WI38 (cell line): ENCODE data around the gene CRY2.

Source experiments
- H3K4me3 ChIP-seq: 2 replicates; pipeline ENCODE4 v1.5.1; 2011; ENCODE audit warnings: low read depth, mild to moderate bottlenecking, control low read depth, low read length
- TF ChIP-seq, protein P1 (sequence below): IDR thresholded peaks from 2 replicates; pipeline ENCODE4 v1.5.1; 2012; ENCODE audit warnings: low read depth, mild to moderate bottlenecking, control low read depth, low read length

The CRY2 gene

DNA sequence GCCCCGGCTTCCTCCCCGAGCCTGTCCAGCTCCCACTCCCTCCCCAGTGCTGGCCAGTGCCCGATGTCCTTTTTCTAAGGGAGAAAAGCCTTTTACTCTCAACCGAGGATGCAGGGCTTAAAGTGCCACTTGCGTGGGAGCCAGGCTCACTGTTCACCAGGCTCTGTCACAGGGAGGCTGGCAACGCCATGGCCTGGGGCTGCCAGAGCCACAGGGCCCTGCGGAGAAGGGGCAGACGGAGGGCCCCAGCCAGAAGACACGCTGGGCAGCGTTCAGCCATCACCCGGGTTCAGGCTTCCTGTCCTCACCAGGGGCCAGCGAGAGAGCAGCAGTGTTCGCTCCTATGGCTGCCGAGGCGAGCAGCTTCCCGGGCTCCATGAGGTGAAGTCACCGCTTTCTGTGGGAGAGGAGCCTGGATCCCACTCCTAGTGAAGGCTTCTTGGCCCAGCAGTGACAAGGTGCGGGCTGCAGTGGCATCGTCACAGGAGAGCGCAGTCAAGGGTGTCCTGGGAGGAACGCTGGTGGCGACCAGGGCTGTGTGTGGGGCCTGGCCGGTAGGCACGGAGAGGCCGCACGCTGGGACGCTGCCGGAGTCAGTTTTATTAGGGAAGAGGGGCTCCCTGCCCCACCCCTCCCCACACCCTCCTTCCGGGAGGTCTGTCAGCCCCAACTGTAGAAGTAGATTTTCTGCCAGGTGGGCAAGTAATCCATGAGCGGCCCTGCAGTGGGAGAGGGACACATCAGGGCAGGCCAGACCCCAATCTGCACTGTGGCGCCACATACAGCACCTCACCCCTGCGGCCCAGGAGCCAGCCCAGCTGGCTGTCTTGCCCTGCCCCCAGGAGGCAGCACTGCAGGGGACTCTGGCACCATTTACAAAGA lies 62.6 kb downstream of the CRY2 start:
- no peak overlapping the region for H3K4me3 ChIP-seq
- TF ChIP-seq, protein P1, sequence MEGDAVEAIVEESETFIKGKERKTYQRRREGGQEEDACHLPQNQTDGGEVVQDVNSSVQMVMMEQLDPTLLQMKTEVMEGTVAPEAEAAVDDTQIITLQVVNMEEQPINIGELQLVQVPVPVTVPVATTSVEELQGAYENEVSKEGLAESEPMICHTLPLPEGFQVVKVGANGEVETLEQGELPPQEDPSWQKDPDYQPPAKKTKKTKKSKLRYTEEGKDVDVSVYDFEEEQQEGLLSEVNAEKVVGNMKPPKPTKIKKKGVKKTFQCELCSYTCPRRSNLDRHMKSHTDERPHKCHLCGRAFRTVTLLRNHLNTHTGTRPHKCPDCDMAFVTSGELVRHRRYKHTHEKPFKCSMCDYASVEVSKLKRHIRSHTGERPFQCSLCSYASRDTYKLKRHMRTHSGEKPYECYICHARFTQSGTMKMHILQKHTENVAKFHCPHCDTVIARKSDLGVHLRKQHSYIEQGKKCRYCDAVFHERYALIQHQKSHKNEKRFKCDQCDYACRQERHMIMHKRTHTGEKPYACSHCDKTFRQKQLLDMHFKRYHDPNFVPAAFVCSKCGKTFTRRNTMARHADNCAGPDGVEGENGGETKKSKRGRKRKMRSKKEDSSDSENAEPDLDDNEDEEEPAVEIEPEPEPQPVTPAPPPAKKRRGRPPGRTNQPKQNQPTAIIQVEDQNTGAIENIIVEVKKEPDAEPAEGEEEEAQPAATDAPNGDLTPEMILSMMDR = no peak

- no peak overlapping the region for H3K4me3 ChIP-seq
- TF ChIP-seq, protein P1 = no peak
These were observed 63.3 kb downstream of the CRY2 start for GRCh38 chr11:45910623-45911022.

DNA sequence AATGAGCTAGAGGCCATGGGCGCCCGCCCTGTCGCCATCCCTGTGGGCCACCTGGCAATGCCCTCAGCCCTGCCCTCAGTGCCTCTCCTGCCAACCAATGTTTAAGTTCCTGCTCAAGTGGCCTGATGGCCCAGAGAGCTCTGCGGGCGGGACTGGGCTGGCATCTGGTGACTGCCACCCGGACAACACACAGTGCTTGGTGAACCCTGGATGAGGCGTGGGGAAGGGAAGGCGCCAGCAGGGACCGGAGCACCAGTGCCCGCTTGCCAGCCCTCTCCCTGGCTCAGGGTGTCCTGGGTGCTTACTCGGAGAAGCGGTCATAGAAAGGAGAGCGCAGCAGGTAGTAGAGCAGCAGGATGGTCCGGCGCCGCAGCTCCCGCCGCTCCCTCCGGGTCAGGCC lies 66.2 kb downstream of the CRY2 start:
- no peak overlapping the region for H3K4me3 ChIP-seq
- TF ChIP-seq, protein P1 = no peak

DNA sequence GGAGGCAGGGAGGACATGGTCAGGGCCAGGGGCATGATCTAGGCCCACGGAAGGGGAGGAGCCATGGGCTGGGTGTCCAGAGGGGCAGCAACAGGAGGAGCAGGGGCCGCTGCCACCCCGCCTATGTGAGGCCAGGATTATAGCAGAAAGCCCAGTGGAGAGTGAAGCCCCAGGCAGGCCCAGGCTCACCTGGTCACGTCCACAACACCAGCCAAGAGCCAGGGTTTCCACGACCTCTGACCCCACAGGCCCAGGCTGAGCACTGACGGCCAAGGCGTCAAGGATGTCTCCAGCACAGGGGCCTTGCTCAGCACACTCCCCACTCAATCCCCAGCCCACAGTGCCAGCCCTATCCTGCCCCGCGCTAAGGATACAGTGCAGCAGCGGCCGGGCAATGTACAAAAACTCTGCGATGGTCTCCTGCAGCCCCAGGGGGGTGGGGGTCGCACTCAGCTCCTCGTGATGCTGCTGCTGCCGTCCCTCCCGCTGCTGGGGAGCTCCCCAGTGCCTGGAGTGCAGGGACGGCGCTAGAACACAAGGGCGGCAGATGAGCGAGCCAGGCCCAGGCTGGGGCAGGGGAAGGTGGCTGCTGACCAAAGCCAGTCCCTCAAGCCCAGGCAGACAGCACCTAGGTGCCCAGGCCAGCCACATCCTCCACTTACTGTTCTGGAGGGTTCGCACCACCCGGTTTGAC lies 66.8 kb downstream of the CRY2 start:
- TF ChIP-seq, protein P1 = no peak
- no peak overlapping the region for H3K4me3 ChIP-seq

- TF ChIP-seq, protein P1 = no peak
- H3K4me3 ChIP-seq = no peak overlapping the region
These were observed 68.2 kb downstream of the CRY2 start for GRCh38 chr11:45915446-45915845.

GRCh38 chr11:45917286-45917622 lies 70.0 kb downstream of the CRY2 start:
- TF ChIP-seq, protein P1 = no peak
- peak overlapping the region; percentile 87 for H3K4me3 ChIP-seq
